Adipose tissue (tissue), 3 donors: ENCODE data around the gene SOX11. TPM values are rescaled to one million over a fixed set of nuclear protein-coding genes. Genes with fewer than 3 reads are reported as not detected.
"Not testable (repeated sequence)": the region's sequence is repeated elsewhere in the genome, so short reads cannot be mapped to it uniquely, and the experiment has no call there.

Experiments used
- H3K27ac ChIP-seq: one replicate; pipeline ENCODE4 v1.5.1; 2013; ENCODE audit warnings: low read depth, low read length
- WGBS, 3 donors: extraction: QIAGEN DNeasy Blood & Tissue Kit; methylation state at CpG; one replicate each; pipeline ENCODE4 v1.1.7; 2013; 5-methylcytosine and 5-hydroxymethylcytosine counted together
- polyA plus RNA-seq, 3 donors: library from polyadenylated mRNA; stranded (reverse); fragments of 200-250 nt; gene quantifications; one replicate each; pipeline ENCODE4 v1.2.3, GENCODE V29; 2013
- donor health status: healthy with polysubstance abuse.
- donor health status: Bipolar disorder and iron deficiency.
- donor health status: healthy.

SOX11 gene
- polyA plus RNA-seq, result not detected

DNA sequence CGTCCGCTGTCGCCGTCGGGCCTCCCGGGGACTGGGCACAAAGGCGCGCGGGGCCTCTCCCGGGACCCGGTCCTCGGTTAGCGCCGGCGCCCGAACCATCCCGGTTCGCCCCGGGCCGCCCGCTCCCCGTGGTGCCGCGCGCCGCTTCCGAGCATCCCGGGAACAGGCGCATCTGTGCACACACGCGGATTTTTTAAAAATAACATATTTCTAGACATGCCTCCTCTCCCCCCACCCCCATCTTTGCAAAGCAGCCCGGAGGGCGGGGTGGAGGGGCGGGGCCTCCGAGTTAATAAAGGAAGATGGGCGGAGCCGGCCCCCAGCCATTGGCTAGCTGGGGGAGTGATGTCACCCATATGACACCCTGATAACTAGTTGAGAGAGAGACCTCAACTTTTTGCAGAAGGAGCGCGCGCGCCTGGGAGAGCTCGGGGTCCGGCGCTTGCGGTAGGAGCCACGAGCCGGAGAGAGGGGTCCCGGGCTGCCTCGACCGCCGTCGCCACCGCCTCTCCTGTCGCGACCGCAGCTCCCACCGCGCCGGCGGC, at the start of gene SOX11:
Gene SOX11, plus strand, starts transcription at position 400 of the 545 bp plus-strand sequence. CDS start 338 bp downstream, outside the sequence.
- no peak within 1 kb of the TSS for H3K27ac ChIP-seq
- 1 to 3% (median 1%) methylated on average over 30 to 60 of the region's 60 CpGs for WGBS, 3 donors

DNA sequence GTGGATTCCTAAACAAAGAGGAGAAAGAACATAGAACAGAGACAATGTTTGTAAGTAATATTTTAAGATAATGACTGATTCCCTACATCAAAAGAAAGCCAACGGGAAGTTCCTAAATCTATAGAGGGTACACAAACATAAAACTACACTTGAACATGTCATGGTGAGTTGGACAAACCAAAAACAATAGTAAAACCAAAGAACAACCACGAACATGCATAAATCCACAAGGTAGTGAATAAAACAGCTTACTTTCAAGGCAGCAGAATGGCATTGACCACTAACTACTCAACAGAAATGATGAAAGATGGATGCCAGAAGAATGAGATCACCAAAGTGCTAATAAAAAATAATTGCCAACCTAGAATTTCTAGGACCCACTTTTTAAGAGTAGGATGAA, 39.5 kb upstream of the SOX11 start:
- H3K27ac ChIP-seq, result not testable (repeated sequence)
- 70 to 78% (median 71%) methylated on average over 2 of the region's 2 CpGs for WGBS, 3 donors

DNA sequence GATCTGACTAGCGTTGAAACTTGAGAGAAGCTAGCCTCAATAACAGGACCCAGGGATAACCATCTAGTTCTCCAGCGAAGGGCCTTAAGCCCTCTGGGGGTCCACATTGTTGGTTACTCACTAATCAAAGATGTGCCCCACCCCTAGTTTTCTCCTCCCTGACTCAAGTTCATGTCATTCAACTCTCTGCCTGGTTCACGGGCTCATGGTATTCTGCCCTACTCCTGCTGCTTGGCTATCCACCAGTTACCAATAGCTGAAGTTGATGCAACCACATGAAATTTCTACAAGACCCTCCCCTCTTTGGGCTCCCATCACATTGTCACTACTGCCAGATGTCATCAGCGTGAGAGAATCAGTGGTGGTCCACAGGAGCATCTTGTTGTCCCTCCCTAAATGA, 38.4 kb upstream of the SOX11 start:
- H3K27ac ChIP-seq, result not testable (repeated sequence)
- 91 to 94% (median 91%) methylated on average over 3 to 4 of the region's 4 CpGs for WGBS, 3 donors

DNA sequence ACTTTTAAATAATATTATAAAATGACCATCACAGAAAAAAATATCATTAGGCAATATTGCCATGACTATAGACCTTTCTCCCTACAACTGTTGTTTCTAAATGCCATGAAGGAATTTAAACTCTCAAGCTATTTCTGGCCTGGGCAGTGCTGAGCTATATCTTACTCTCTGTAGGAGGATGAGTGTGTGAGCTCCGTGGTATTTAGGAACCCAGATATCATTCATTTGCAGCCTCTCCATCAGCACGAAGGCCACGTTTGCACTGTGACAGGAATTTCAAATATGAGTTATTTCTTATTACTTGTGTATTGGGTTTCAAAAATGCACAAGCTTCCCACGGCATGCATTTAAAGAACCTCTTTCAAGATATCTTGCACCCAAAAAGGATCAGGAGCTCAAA, 35.0 kb upstream of the SOX11 start:
- WGBS, 3 donors, result 65 to 75% (median 67%) methylated on average over 4 of the region's 4 CpGs

DNA sequence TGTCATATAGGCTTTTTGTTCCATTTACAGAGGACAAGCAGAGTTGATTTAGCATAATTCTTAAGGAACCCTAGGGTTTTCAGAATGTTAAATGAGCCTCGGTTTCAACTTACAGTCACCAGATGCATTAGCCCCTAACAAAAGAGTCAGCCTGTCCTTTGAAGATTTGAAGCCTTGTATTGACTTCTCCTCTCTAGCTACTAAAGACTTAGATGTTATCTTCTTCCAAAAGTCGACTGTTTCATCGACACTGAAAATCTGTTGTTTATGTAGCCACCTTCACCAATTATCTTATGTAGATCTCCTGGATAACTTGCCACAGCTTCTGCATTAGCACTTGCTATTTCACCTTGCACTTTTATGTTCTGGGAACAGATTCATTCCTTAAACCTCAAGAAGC, 31.6 kb upstream of the SOX11 start:
- 55 to 75% (median 65%) methylated on average over 3 of the region's 3 CpGs for WGBS, 3 donors
- H3K27ac ChIP-seq, result no peak overlapping the region

More for the DNA sequence above, 35.0 kb upstream of the SOX11 start:
- no peak overlapping the region for H3K27ac ChIP-seq

DNA sequence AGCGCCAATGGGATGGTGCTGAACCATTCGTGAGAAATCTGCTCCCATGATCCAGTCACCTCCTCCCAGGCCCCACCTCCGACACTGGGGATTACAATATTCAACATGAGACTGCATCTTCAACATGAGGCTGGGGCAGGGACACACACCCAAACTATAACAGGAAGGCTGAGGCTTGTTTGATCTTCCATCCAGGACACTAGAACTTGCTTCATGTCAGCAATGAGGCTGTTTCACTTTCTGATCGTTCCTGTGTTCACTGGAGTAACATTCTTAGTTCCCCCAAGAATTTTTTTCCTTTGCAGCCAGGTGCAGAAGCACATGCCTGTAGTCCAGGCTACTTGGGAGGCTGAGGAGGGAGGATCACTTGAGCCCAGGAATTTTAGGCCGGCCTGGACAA, 30.8 kb upstream of the SOX11 start:
- H3K27ac ChIP-seq, result no peak overlapping the region
- WGBS, 3 donors, result 79 to 88% (median 87%) methylated on average over 5 of the region's 5 CpGs

DNA sequence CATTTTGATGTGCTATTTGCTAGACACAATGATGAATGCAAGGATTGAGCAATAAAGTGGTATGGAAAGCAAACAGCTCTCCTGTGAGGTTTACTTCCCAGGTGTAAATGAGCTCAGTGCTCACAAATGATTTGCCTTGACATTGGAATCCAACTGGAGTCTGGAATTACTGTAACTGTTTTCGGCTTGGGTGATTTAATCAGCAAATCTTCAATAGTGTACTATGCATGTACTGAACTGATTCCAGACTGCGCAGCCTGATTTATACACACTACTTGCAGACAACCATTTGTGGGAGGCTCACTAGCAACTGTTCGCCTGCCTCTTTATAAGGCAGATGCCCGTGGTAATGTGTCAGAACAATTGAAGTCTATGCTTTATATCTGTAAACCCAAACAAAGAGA, 27.9 kb upstream of the SOX11 start:
- 50 to 83% (median 79%) methylated on average over 4 of the region's 4 CpGs for WGBS, 3 donors
- H3K27ac ChIP-seq, result no peak overlapping the region

DNA sequence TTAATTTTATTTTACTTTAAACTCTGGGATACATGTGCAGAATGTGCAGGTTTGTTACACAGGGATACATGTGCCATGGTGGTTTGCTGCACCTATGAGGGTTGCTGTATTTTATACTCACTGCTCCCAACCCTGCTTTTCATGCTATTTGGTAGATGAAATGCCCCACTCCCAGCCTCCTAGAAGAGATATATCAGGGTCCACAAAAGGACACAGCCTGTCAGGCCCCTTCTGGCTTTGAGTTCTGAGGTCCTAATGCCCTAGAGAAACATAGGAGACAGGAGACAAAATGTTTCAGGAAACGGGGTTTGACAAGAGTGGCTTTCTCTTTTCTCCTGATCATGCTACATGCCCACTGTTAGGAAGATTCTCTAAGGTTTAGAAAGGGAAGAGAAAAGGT, 27.1 kb upstream of the SOX11 start:
- no peak overlapping the region for H3K27ac ChIP-seq
- 60 to 86% (median 67%) methylated on average over 1 of the region's 1 CpG for WGBS, 3 donors

DNA sequence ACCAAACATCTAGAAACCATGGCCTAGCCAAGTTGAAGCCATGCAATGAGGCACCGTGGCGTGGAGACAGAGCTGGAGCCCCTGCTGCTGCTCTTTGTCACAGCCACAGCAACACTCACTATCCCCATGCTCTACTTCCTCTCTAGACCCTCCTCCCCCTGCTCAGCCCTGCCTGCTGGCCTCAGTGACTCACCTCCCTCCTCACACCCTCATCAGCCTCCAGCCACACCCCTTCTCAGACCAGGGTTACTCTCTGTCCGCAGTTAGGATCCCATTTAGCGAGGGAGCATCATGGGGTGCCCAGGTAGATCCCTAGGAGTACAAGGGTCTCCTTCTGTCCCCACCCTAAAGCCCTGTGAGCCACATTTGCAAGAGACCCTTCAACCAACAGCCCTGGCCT, 25.4 kb upstream of the SOX11 start:
- no peak overlapping the region for H3K27ac ChIP-seq
- 84 to 89% (median 88%) methylated on average over 4 of the region's 4 CpGs for WGBS, 3 donors

DNA sequence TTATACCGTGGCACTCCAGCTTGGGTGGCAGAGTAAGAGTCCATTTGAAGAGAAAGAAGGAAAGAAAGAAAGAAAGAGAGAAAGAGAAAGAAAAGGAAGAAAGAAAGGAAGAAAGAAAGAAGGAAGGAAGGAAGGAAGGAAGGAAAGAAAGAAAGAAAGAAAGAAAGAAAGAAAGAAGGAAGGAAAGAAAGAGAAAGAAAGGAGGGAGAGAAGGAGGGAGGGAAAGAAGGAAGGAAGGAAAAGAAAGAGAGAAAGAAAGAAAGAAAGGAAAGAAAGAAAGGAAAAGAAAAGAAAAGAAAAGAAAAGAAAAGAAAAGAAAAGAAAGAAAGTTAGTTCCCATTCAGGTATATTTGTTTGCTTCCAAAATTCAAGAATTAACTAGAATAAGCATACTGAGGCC, 24.5 kb upstream of the SOX11 start:
- 96 to 100% (median 97%) methylated on average over 1 of the region's 1 CpG for WGBS, 3 donors
- not testable (repeated sequence) for H3K27ac ChIP-seq

DNA sequence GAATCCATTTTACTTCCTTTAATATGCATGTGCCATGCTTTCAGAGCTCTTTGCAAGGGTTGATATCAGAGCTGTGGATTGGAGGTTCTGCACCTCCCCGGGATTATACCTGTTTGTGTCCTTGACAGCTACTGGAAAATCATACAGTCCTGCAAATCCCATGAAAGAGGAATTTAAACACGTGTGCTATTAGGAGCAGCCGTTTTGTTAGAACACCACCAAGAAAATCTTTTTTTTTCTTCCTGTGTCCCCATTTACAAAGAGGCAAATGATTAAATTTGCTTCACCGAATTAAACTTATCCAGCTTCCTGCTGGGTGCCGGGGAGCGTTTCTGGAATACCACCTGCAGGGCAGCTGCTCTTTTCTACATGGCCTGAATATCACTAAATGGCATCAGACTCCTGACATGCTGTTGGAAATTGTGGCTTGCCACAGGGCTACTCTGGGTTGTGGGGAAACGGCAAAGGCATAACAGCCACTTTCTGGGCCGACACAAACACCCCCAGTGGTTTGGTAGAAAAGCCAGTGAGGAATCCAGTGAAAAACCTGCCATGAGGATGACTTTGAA, 23.4 kb upstream of the SOX11 start:
- H3K27ac ChIP-seq, result no peak overlapping the region
- 56 to 86% (median 85%) methylated on average over 8 of the region's 8 CpGs for WGBS, 3 donors

DNA sequence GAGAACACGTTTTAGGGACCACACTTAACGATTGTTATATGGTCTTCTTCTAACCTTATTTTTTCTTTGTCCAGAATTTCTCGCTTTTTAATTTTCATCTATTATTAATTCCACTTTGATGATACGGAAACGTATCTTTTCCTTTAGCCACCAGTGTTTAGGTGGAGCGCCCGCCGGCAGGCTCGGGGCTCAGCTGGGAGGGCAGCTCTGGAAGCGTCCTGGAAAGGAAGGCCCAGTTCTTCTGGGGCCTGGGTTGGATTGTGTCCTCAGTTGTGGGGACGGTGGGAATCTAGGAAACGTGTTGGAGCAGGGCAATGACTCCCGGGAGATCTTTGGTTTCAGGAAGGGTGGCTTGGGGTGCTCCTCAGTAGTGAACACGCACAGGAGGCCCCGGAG, 19.4 kb upstream of the SOX11 start:
- no peak overlapping the region for H3K27ac ChIP-seq

DNA sequence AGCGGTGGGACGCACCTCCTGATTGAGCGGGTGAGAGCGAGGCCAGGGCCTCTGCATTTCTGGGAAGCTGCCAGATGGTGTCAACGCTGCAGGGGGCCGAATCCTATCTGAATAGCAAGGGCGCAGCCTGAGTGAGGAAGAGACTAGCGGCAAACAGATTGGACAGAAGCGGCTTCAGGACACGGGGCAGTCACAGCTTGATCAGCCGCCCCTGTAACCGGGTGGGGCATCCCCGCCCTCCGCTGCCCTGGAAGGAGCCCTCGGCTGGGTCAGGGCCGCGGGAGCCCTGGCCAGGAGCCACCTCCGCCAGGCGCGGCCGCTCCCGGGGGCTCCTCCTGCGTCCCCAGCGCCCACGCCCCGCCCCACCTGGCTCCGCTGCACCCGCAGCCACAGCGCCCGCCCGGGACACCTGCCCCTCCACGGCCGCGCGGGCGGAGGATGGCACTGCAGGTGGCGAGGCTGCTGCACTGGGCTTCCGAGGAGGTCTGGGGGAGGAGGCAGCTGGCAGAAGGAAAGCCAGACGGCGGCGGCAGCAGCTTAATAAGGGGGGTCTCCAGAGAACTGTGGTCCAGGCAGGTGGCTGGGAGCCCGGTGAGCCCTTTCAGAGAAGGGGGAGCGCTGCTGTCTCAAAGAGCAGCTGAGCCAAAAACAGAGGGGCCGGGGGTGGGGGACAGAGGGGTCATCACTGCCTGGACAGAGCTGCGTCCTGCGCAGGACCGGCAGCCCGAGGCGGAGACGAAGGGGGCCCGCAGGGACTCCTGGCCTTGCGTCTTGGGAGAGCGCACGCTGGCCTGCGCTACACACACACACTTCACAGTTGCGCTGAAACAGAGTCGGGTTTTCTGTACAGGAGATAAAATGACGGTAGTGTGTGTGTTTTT, 18.8 kb upstream of the SOX11 start:
- 5 to 10% (median 8%) methylated on average over 44 to 58 of the region's 58 CpGs for WGBS, 3 donors

More for the DNA sequence above, 19.4 kb upstream of the SOX11 start:
- WGBS, 3 donors, result 55 to 75% (median 74%) methylated on average over 15 of the region's 15 CpGs

DNA sequence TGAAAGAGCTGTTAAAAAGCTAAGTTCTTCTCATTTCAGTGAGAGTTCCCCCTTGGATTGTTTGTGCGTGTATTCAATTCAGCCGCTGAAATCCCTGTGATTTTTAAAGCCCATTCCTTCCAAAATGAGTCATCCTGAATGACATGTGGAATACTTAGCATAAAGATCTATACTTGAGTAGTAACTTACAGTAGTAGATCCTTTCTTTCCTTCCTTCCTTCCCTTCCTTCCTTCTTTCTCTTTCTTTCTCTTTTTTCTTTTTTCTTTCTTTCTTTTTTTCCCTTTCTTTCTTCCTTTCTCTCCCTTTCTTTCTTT, 18.2 kb upstream of the SOX11 start:
- H3K27ac ChIP-seq, result no peak overlapping the region
- WGBS, 3 donors, result 10 to 38% (median 12%) methylated on average over 2 of the region's 2 CpGs

More for the DNA sequence above, 18.8 kb upstream of the SOX11 start:
- H3K27ac ChIP-seq, result no peak overlapping the region

DNA sequence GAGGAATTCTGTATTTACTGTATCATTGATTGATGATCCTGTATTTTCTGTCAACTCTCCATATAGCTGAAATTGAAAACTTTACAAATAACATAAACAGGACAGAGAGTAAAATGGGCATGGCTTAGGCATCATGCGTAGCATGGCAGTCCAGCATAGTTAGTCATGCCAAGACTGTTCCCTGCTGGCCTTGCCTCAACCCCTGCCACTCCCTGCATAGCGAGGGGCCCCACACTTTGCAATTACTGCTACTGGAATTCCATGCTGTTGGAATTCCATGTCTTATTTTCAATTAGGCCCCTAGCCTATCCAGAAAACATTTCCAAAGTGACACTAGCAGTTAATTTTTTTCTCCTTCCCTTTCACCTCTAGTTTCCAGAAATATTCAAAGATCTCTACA, 15.1 kb upstream of the SOX11 start:
- 84 to 89% (median 89%) methylated on average over 2 of the region's 2 CpGs for WGBS, 3 donors
- H3K27ac ChIP-seq, result no peak overlapping the region

DNA sequence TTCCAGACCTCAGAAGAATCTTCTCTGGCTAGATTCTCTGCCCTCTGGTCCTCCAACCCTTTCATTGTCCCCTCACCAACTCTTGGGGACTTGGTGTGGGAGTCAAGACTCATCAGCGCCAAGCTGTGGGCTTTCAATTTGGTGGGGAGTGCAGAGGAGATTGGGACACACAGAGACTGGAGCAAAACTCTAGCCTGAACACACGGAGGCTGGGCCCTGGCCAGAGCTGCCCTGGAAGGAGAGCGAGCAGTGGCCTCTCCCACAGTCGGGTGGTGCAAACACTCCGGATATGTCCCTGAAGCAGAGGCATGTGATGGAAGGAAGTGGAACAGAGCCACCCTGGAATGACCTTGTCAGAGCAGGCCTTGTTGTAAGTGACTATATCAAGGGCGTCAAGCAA, 8.7 kb upstream of the SOX11 start:
- 83 to 90% (median 84%) methylated on average over 6 of the region's 6 CpGs for WGBS, 3 donors
- no peak overlapping the region for H3K27ac ChIP-seq

DNA sequence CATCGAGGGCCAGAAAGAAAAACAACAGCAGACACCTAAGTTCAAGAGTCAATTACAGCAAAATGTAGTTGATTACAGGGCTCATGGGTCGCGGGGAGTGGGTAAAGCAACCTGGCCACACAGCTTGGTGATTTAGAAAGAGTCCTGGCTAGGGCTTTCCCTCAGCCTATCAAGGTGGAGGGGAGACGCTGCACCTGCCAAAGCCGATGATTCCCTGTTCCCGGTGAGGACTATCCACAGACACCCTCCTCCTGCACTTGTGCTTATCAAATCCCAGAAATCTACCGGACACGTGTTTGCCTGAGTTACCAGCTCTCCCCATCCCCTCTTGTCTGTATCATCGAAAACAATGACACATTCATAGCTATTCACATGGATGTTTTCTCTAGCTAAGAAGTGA, 7.0 kb upstream of the SOX11 start:
- 44 to 71% (median 62%) methylated on average over 9 of the region's 9 CpGs for WGBS, 3 donors
- no peak overlapping the region for H3K27ac ChIP-seq

DNA sequence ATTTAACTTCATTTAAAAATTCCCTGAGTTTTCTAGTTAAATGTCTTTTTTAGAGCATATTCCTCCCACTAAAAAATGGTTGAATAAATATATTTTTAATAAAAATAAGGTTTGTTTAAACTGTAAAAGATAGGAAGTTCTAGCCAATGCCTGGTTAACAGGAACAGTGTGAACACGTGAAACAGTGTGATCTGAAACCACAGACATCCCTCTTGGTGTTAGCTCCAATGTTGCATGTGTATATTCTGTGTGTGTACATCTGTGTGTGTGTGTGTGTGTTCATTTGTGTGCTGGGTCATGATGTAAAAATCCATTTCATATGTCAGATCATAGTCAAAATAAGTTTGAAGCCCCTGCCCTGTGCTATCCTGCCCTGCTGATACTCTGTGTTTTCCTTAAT, 6.1 kb upstream of the SOX11 start:
- WGBS, 3 donors, result 36 to 53% (median 41%) methylated on average over 1 of the region's 1 CpG
- H3K27ac ChIP-seq, result no peak overlapping the region

DNA sequence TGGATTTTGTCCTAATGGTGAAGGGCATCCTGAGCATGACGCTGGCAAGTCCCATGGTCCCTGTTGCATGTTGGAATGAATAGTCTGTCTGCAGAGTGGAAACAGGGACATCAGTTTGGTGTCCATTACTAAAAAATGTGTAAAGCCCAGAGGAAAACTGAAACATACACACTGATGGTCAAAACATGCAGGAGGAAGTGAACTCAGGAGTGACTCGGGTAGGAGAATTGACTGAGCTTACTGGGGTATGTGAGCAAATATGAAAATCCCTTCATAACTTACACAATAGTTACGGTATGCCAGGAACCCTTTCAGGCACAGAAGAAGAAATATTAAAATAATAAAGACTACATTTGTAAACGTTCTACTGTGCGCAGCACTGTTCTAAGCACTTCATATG, 5.6 kb upstream of the SOX11 start:
- WGBS, 3 donors, result 62 to 68% (median 65%) methylated on average over 5 of the region's 5 CpGs
- no peak overlapping the region for H3K27ac ChIP-seq

DNA sequence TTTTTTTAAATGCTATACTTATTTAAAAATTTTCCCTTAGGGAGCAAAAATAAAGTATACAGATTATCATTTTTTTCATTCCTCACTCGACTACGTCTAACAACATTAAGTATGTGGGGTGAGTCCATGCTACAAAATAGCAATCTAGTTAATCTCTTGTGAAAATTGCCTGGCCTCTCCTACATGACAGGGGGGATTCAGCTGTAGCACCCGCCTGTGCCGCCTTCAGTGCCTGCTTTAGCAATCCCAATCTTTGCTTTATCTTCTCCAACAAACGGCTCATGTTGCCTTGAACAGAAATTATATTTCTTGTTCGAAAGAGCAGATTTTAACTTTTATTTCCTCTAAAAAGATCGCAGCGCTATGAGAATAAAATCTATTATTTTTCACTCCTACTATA, 2.4 kb upstream of the SOX11 start:
- no peak overlapping the region for H3K27ac ChIP-seq
- 72 to 78% (median 75%) methylated on average over 8 of the region's 8 CpGs for WGBS, 3 donors
